Activated CD8-positive, alpha-beta T cell treated with anti-CD3 and anti-CD28 coated beads for 36 hours (primary cell): ENCODE measurements around the gene CADPS. TPM values are rescaled to one million over a fixed set of nuclear protein-coding genes. Genes with fewer than 3 reads are reported as not detected.

Experiments
- ATAC-seq: fragments of 200-7000 bp; cut with Tn5 transposase; one replicate; pipeline ENCODE4 v1.10.0; 2021; ENCODE audit warnings: mild to moderate bottlenecking, moderate library complexity
- CTCF ChIA-PET: fragments of 350-600 bp; sonication (Branson Sonifier 250); formaldehyde crosslinking; loops from one replicate; lab custom pipeline; 2021; ENCODE audit warnings: antibody characterized with exemption; lab: Charles Lee
- POLR2A ChIA-PET: fragments of 350-600 bp; sonication (Branson Sonifier 250); formaldehyde crosslinking; loops from one replicate; lab custom pipeline; 2021; ENCODE audit warnings: antibody characterized with exemption; lab: Charles Lee
- DNase-seq: peaks from one replicate; pipeline ENCODE4 v3.0.0-alpha.2; 2020
- H3K27ac Mint-ChIP-seq: one replicate; pipeline ENCODE4 v1.8.0; 2021; ENCODE audit warnings: mild to moderate bottlenecking, mixed read lengths
- H3K27me3 Mint-ChIP-seq: one replicate; pipeline ENCODE4 v1.8.0; 2021; ENCODE audit warnings: mixed read lengths
- H3K36me3 Mint-ChIP-seq: one replicate; pipeline ENCODE4 v1.8.0; 2021; ENCODE audit warnings: low read depth, mixed read lengths
- H3K4me1 Mint-ChIP-seq: one replicate; pipeline ENCODE4 v1.8.0; 2021; ENCODE audit warnings: low read depth, mixed read lengths
- H3K4me3 Mint-ChIP-seq: one replicate; pipeline ENCODE4 v1.8.0; 2021; ENCODE audit warnings: mild to moderate bottlenecking, moderate library complexity, mixed read lengths
- H3K9me3 Mint-ChIP-seq: one replicate; pipeline ENCODE4 v1.8.0; 2021; ENCODE audit warnings: mixed read lengths
- intact Hi-C: fragments of 100-400 bp; cut with micrococcal nuclease; formaldehyde crosslinking; loops from one replicate; pipeline ENCODE4 v1.10.0; 2022
- total RNA-seq, 2 experiments: library from RNA; stranded (reverse); gene quantifications; one replicate each; pipeline ENCODE4 v1.2.3, GENCODE V29; 2021
- TF ChIP-seq, protein P1 (sequence below): fragments of 200-600 bp; IDR thresholded peaks from one replicate; pipeline ENCODE4 v1.8.0; 2022; ENCODE audit warnings: antibody characterized with exemption, mild to moderate bottlenecking

CADPS gene
- total RNA-seq, 2 experiments from 2014 or later, result not detected

DNA sequence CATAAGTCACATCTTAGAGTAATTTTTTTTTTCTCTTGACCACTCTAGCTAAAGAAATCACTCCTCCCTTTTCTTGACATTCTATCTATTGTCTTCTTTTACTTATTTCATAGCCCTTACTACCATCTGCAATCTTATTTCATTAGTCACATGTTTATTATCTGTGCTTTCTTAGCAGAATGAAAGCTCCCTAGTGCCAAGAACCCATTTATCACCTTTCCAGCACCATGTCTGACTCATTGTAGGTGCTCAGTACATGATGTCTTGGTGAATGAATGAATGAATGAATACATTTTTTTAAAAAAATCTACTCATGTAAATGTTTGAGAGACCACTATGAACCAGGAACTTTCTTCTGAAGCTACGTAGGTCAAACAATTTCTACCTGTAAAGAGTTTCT is 157.2 kb downstream of the CADPS start:
- DNase-seq (no peak), ATAC-seq (no peak)
- Mint-ChIP-seq H3K36me3 (no peaks in the 10 kb centered on the region), H3K27me3 (no peaks in the 10 kb centered on the region), H3K4me1 (no peaks in the 10 kb centered on the region), H3K9me3 (no peaks in the 10 kb centered on the region), H3K27ac (no peak overlapping the region), H3K4me3 (no peak overlapping the region)
- intact Hi-C loops, result no loop called here
- TF ChIP-seq, protein P1, sequence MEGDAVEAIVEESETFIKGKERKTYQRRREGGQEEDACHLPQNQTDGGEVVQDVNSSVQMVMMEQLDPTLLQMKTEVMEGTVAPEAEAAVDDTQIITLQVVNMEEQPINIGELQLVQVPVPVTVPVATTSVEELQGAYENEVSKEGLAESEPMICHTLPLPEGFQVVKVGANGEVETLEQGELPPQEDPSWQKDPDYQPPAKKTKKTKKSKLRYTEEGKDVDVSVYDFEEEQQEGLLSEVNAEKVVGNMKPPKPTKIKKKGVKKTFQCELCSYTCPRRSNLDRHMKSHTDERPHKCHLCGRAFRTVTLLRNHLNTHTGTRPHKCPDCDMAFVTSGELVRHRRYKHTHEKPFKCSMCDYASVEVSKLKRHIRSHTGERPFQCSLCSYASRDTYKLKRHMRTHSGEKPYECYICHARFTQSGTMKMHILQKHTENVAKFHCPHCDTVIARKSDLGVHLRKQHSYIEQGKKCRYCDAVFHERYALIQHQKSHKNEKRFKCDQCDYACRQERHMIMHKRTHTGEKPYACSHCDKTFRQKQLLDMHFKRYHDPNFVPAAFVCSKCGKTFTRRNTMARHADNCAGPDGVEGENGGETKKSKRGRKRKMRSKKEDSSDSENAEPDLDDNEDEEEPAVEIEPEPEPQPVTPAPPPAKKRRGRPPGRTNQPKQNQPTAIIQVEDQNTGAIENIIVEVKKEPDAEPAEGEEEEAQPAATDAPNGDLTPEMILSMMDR, result no peak
- CTCF ChIA-PET, result no interaction called here
- POLR2A ChIA-PET, result no interaction called here

DNA sequence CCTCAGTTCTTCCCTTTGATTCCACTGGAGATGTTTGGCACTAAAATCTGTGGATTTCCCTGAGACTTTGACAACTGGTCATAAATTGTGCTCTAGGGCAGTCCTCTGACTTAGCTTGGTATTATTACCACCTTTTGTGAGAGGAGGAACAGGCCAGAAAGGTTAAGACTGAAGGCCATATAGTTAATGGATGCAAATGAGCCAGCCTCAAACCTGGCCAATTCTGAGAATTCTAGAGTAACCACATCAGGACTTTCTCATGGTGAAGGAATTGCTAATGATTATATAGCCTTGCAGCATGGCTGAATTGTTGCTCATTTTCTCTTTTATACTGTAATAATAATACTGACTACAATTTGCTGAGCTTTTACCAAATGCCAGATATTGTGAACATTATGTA is 162.5 kb downstream of the CADPS start:
- POLR2A ChIA-PET, result no interaction called here
- H3K4me3 Mint-ChIP-seq, result no peak overlapping the region
- no peak overlapping the region for H3K27ac Mint-ChIP-seq

DNA sequence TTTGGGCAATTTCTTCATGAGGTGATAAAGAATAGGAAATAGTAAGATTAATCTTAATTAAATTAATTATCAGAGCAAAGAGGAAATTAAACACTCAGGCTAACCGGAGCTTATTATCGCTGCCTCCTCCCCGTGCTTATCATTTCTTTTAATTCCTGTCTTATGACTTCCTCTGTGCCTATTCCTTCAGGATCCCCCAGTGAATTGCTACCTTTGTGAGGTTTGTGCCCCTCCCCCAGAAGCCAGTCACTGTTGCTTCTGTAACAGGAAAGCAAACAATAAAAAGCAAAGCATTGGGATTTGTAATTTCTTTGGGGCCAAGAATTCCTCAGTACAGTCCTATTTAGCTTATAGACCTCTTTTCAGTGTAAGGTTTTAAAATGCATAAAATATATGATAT is 164.5 kb downstream of the CADPS start:
- H3K36me3 Mint-ChIP-seq, result no peaks in the 10 kb centered on the region
- CTCF ChIA-PET, result no interaction called here

More for the DNA sequence above, 162.5 kb downstream of the CADPS start:
- Mint-ChIP-seq H3K4me1 (no peaks in the 10 kb centered on the region), H3K9me3 (no peaks in the 10 kb centered on the region), H3K36me3 (no peaks in the 10 kb centered on the region), H3K27me3 (no peaks in the 10 kb centered on the region)
- CTCF ChIA-PET, result no interaction called here
- intact Hi-C loops, result no loop called here
- DNase-seq, result no peak
- TF ChIP-seq, protein P1, result no peak
- no peak for ATAC-seq

DNA sequence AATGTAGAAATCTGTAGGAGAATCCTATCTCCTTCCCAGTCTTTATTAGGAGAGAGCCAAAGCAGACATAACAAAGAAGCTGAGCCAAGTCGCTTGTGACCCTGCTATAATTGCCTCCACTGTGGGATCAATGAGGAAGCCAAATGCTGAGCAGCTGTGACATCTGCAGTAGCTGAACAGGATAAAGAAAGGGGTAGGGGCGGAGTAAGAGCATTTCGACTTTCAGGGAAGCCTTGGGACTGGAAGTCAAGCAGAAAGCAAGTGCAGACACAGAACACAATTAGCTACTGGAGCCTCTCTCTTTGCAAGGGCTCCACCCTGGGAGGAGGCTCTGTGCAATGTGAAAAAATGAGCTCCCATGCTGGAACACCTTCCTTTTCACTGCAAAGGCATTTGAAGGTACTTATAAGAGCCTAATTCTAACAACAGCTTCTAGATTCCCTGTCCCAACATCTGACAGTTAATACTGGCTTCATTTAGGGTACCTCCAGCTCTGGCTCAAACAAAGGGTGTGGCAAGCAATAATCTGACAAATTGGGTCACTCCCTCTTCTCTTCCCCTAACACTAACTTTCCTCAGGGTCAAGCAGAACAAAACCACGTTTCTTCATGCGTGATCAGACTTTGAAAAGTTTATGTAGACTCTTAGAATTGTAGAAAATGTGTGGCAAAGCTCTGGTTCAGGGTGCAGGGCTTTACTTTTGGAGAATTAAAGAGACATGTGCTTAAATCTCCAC is 166.4 kb downstream of the CADPS start:
- ATAC-seq, result no peak
- Mint-ChIP-seq H3K9me3 (no peaks in the 10 kb centered on the region), H3K4me3 (no peak overlapping the region), H3K36me3 (no peaks in the 10 kb centered on the region), H3K27ac (no peak overlapping the region), H3K4me1 (no peaks in the 10 kb centered on the region), H3K27me3 (no peaks in the 10 kb centered on the region)
- ChIA-PET CTCF (no interaction called here), POLR2A (no interaction called here)
- TF ChIP-seq, protein P1, result no peak
- DNase-seq, result no peak
- intact Hi-C loops, result no loop called here

More for the DNA sequence above, 164.5 kb downstream of the CADPS start:
- no peak for DNase-seq
- H3K9me3 Mint-ChIP-seq, result no peaks in the 10 kb centered on the region
- intact Hi-C loops, result no loop called here
- H3K4me3 Mint-ChIP-seq, result no peak overlapping the region
- no peak for ATAC-seq
- no peak overlapping the region for H3K27ac Mint-ChIP-seq
- TF ChIP-seq, protein P1, result no peak
- POLR2A ChIA-PET, result no interaction called here
- no peaks in the 10 kb centered on the region for H3K27me3 Mint-ChIP-seq
- no peaks in the 10 kb centered on the region for H3K4me1 Mint-ChIP-seq

DNA sequence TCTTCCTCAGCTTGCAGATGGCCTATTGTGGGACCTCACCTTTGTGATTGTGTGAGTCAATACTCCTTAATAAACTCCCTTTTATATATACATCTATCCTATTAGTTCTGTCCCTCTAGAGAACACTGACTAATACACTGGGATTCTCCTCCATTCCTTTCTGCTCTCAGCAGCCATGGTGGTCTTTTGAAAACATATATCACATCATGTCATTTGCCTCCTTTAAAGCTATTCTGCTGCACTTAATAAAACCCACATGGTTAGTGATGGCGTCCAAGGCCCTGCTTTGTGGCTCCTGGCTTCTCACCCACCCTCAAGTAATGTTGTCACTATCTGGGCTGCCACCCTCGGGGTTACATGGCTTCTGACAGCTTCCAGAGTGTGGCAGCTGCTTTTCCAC is 169.5 kb downstream of the CADPS start:
- no peak overlapping the region for H3K27ac Mint-ChIP-seq
- H3K4me3 Mint-ChIP-seq, result no peak overlapping the region
- CTCF ChIA-PET, result no interaction called here
- POLR2A ChIA-PET, result no interaction called here
- no peaks in the 10 kb centered on the region for H3K9me3 Mint-ChIP-seq
- DNase-seq, result no peak
- ATAC-seq, result no peak
- intact Hi-C loops, result no loop called here
- H3K36me3 Mint-ChIP-seq, result no peaks in the 10 kb centered on the region
- H3K4me1 Mint-ChIP-seq, result no peaks in the 10 kb centered on the region
- no peaks in the 10 kb centered on the region for H3K27me3 Mint-ChIP-seq
- TF ChIP-seq, protein P1, result no peak
